Measurements from ENCODE around the gene LBH. TPM values are rescaled to one million over a fixed set of nuclear protein-coding genes. Genes with fewer than 3 reads are reported as not detected.

The LBH gene
- total RNA-seq, 2 experiments from 2014 or later: 3.0 to 3.7 TPM

GRCh38 chr2:30218814-30219213, 12.5 kb upstream of the LBH start:
- no peak for TF ChIP-seq EZH2phosphoT487 (IDR thresholded peaks at IDR 0.05; ENCODE audit: borderline replicate concordance, low read depth, low read length)
- TF ChIP-seq CTCF (conservative IDR thresholded peaks at IDR 0.05; ENCODE audit: low read length): no peak
- Histone ChIP-seq H3K9me3 (ENCODE audit: low read length) (no peaks in the 10 kb centered on the region), H3K4me1 (ENCODE audit: insufficient read depth, low read length, poor library complexity, severe bottlenecking) (peaks cover 21% of the 10 kb centered on the region), H3K27ac (ENCODE audit: low read depth, low read length, poor library complexity, severe bottlenecking) (no peak overlapping the region), H3K4me2 (ENCODE audit: low read length) (no peak overlapping the region), H3K4me3 (ENCODE audit: low read depth, low read length, poor library complexity, severe bottlenecking) (no peak overlapping the region), H3K36me3 (ENCODE audit: insufficient read depth, low read length) (no peaks in the 10 kb centered on the region), H2AFZ (ENCODE audit: low read length) (no peak overlapping the region), H4K20me1 (ENCODE audit: insufficient read depth, low read length) (no peaks in the 10 kb centered on the region), H3K9me2 (ENCODE audit: insufficient read depth, low read length) (no peaks in the 10 kb centered on the region), H3K79me2 (ENCODE audit: insufficient read depth, low read depth, low read length) (no peaks in the 10 kb centered on the region)
- intact Hi-C loops (cut with micrococcal nuclease; ENCODE audit: unreplicated experiment): no loop called here
- DNase-seq (ENCODE audit: low spot score): no peak
- no TSS peak for BruUV-seq (replicated peaks)
- POLR2A ChIA-PET: interaction anchor here (0.8 kb wide), 1 partner anchor 228 kb away, joined by 3 read pairs; the partner anchor contains the start of gene LCLAT1
- CTCF ChIA-PET (ENCODE audit: unreplicated experiment): interaction anchor here (0.7 kb wide), 1 partner anchor 353 kb away, joined by 3 read pairs; no protein-coding TSS in a partner anchor

- peaks cover 35% of the 10 kb centered on the region for H3K4me1 ChIP-seq (ENCODE audit: insufficient read depth, low read length, poor library complexity, severe bottlenecking)
- H3K36me3 ChIP-seq (ENCODE audit: insufficient read depth, low read length): no peaks in the 10 kb centered on the region
- intact Hi-C loops (cut with micrococcal nuclease; ENCODE audit: unreplicated experiment): no loop called here
- H3K27ac ChIP-seq (ENCODE audit: low read depth, low read length, poor library complexity, severe bottlenecking): no peak overlapping the region
- H4K20me1 ChIP-seq (ENCODE audit: insufficient read depth, low read length): no peaks in the 10 kb centered on the region
- H3K9me3 ChIP-seq (ENCODE audit: low read length): no peaks in the 10 kb centered on the region
- no peaks in the 10 kb centered on the region for H3K9me2 ChIP-seq (ENCODE audit: insufficient read depth, low read length)
- no peak for DNase-seq (ENCODE audit: low spot score)
- no peak overlapping the region for H3K4me2 ChIP-seq (ENCODE audit: low read length)
- H3K79me2 ChIP-seq (ENCODE audit: insufficient read depth, low read depth, low read length): no peaks in the 10 kb centered on the region
- no peak for TF ChIP-seq EZH2phosphoT487 (IDR thresholded peaks at IDR 0.05; ENCODE audit: borderline replicate concordance, low read depth, low read length)
- TF ChIP-seq CTCF (conservative IDR thresholded peaks at IDR 0.05; ENCODE audit: low read length): no peak
- CTCF ChIA-PET (ENCODE audit: unreplicated experiment): interaction anchor here (0.7 kb wide), 1 partner anchor 19 kb away, joined by 3 read pairs; no protein-coding TSS in a partner anchor
- no TSS peak for BruUV-seq (replicated peaks)
- POLR2A ChIA-PET: interaction anchor here (0.5 to 1.6 kb wide), 5 partner anchors 11 to 217 kb away, joined by 3 to 7 read pairs (median 3); no protein-coding TSS in a partner anchor
- no peak overlapping the region for H3K4me3 ChIP-seq (ENCODE audit: low read depth, low read length, poor library complexity, severe bottlenecking)
- no peak overlapping the region for H2AFZ ChIP-seq (ENCODE audit: low read length)
Measured at GRCh38 chr2:30219886-30220875, 11.2 kb upstream of the LBH start.

Measured in OCI-LY7 (cell line).